Right lobe of liver (tissue), 6 donors: ENCODE data around the gene C1orf87. TPM values are rescaled to one million over a fixed set of nuclear protein-coding genes. Genes with fewer than 3 reads are reported as not detected.

Source experiments
- ATAC-seq, 4 donors: fragments of 200-7000 bp; cut with Tn5 transposase; one replicate each; pipeline ENCODE4 v1.9.1; 2020; ENCODE audit warnings: mild to moderate bottlenecking in 4 of 4, moderate library complexity in 4 of 4
- DNase-seq, 3 donors: peaks; one replicate each; pipeline ENCODE4 v3.0.0-alpha.2; 2020
- H3K27ac ChIP-seq, 3 donors: fragments of 200-600 bp; one replicate each; pipeline ENCODE4 v1.8.0; 2022
- H3K27me3 ChIP-seq, 2 donors: fragments of 200-600 bp; one replicate each; pipeline ENCODE4 v1.8.0; 2022
- H3K36me3 ChIP-seq, 4 donors: fragments of 200-600 bp; sonication (generic) in 1 of 4; one replicate each; pipeline versions ENCODE4 v1.5.1 to v1.8.0; 2017 to 2022; ENCODE audit warnings: control low read depth in 1 of 4
- H3K4me1 ChIP-seq, 4 donors: fragments of 200-600 bp; sonication (generic) in 1 of 4; one replicate each; pipeline versions ENCODE4 v1.5.1 to v1.8.0; 2017 to 2022; ENCODE audit warnings: control low read depth in 1 of 4
- H3K4me3 ChIP-seq, 3 donors: fragments of 200-600 bp; one replicate each; pipeline ENCODE4 v1.8.0; 2022
- H3K9me3 ChIP-seq, 4 donors: fragments of 200-600 bp; sonication (generic) in 1 of 4; one replicate each; pipeline versions ENCODE4 v1.5.1 to v1.8.0; 2017 to 2022; ENCODE audit warnings: control low read depth in 1 of 4
- CTCF ChIP-seq, 4 donors: fragments of 200-600 bp in 3 of 4; fragments of 450-650 bp in 1 of 4; IDR thresholded peaks; one replicate each; pipeline versions ENCODE4 v1.5.1 to v1.8.0; 2016 to 2022; ENCODE audit warnings: antibody characterized with exemption in 4 of 4, mild to moderate bottlenecking in 2 of 4
- POLR2A ChIP-seq: fragments of 450-650 bp; IDR thresholded peaks from one replicate; pipeline ENCODE4 v1.6.1; 2017; ENCODE audit warnings: antibody characterized with exemption, mild to moderate bottlenecking
- WGBS: methylation state at CpG from one replicate; pipeline ENCODE4 v1.1.6; 2018; ENCODE audit warnings: low coverage, low lambda C conversion rate; ENCODE audit not compliant: insufficient coverage; ENCODE audit errors: missing lambda C conversion rate; 5-methylcytosine and 5-hydroxymethylcytosine counted together
- intact Hi-C, 2 donors: fragments of 100-400 bp; cut with DNase I; formaldehyde crosslinking; loops; one replicate each; pipeline versions ENCODE4 v1.11.2 to v1.14.1; 2022
- small RNA-seq, 2 experiments: library from RNA; depleted of rRNA; stranded (forward); fragments of <200 nt; gene quantifications; one replicate each; pipeline ENCODE3, GENCODE V24; 2016
- total RNA-seq, 6 experiments: library from RNA; depleted of rRNA in 2 of 6; stranded (reverse); fragments of >200 nt in 2 of 6; fragmentation: NEBNext Ultra II Directional in 3 of 6; extraction: Animal tissue kit (Norgen Biotek cat#: 25700) in 3 of 6; gene quantifications; one replicate each; pipeline versions ENCODE4 v1.1.0 to v1.2.4, GENCODE V29; 2016 to 2023
- donor health status: DM: no; HTN: yes; CAD: no.
- donor health status: DM: no; HTN: no; CAD: no.
- donor health status: DM: no; HTN: no; CAD: no.
- donor health status: DM: no; HTN: yes; CAD: no.
- donor health status: DM: no; HTN: yes; CAD: no.

Gene C1orf87
- total RNA-seq, 6 experiments from 2014 or later, result not detected

GRCh38 chr1:59947047-59947938, 126.3 kb downstream of the C1orf87 start:
- no peak overlapping the region for H3K4me3 ChIP-seq
- no peak overlapping the region for H3K27ac ChIP-seq
- no peaks in the 10 kb centered on the region for H3K27me3 ChIP-seq
- H3K9me3 ChIP-seq, result no peaks in the 10 kb centered on the region
- TF ChIP-seq CTCF (IDR thresholded peaks at IDR 0.05) (peak; percentile 90 to 96 (median 91)), POLR2A (no peak)
- peak in 2 of 3 donors; percentile 57 to 66 for DNase-seq
- intact Hi-C loops, result loop anchor here in 1 of 2 donors (5.0 kb wide), 1 partner anchor 55 kb away; no protein-coding TSS in a partner anchor
- WGBS, result 7% methylated on average over 6 of the region's 6 CpGs
- ATAC-seq, result peak; percentile 98 to 100 (median 99)
- H3K36me3 ChIP-seq, result no peaks in the 10 kb centered on the region
- no peaks in the 10 kb centered on the region for H3K4me1 ChIP-seq

- H3K27ac ChIP-seq, result no peak overlapping the region
- no peaks in the 10 kb centered on the region for H3K9me3 ChIP-seq
- H3K36me3 ChIP-seq, result no peaks in the 10 kb centered on the region
- H3K4me3 ChIP-seq, result no peak overlapping the region
- ATAC-seq (no peak), DNase-seq (no peak)
- TF ChIP-seq POLR2A (no peak), CTCF (IDR thresholded peaks at IDR 0.05) (no peak)
- intact Hi-C loops, result loop anchor here in 1 of 2 donors (5.0 kb wide), 1 partner anchor 53 kb away; no protein-coding TSS in a partner anchor
- no peaks in the 10 kb centered on the region for H3K4me1 ChIP-seq
- WGBS, result 15% methylated on average over 1 of the region's 1 CpG
- H3K27me3 ChIP-seq, result no peaks in the 10 kb centered on the region
Observed at GRCh38 chr1:59945790-59946189, 127.8 kb downstream of the C1orf87 start.

Small RNA genes lying within 50 kb of the gene (small RNA-seq; reads per million reads assigned to genes)
- gene RN7SL475P, result 0 reads per million in 2 experiments

Other genes with a start within 250 kb of the C1orf87 start
- gene CYP2J2, start 147.0 kb downstream of the C1orf87 start, total RNA-seq, result 100 to 1,000 TPM in 2 of 6 experiments, 10 to 100 TPM in 4; 38.8 to 125 (median 76.5) TPM